HepG2 (cell line): ENCODE data around the gene DOC2A. TPM values are rescaled to one million over a fixed set of nuclear protein-coding genes. Genes with fewer than 3 reads are reported as not detected.

Experiments used
- ATAC-seq: fragments of 200-7000 bp; cut with Tn5 transposase; 3 replicates; pipeline ENCODE4 v1.9.1; 2020; ENCODE audit warnings: mild to moderate bottlenecking, moderate library complexity
- BruUV-seq: library from RNA; stranded (reverse); fragments of 400-500 nt; replicated peaks from 2 replicates; lab custom pipeline; 2021; lab: Mats Ljungman, UMichigan
- CTCF ChIA-PET: fragments of 300-600 bp; formaldehyde crosslinking; extraction: SDS; loops from one replicate; lab custom pipeline; 2021; ENCODE audit warnings: low total read pairs, inconsistent platforms, low intra/inter-chr PET ratio; lab: Yijun Ruan, JAX
- POLR2A ChIA-PET: fragments of 350-600 bp; sonication (Branson Sonifier 250); formaldehyde crosslinking; loops from one replicate; lab custom pipeline; 2020; ENCODE audit warnings: antibody characterized with exemption, inconsistent platforms; lab: Yijun Ruan, JAX
- DNase-seq: peaks from one replicate; pipeline ENCODE4 v3.0.0-alpha.2; 2015; ENCODE audit warnings: low spot score
- FAIRE-seq: peaks from 3 replicates; lab custom pipeline; 2011; peaks lifted over from hg19 to GRCh38; lab: Jason Lieb, UNC
- H2AFZ ChIP-seq: one replicate; pipeline ENCODE4 v1.6.1; 2011; ENCODE audit warnings: low read length, inconsistent platforms
- H3K27ac ChIP-seq: fragments of 300-600 bp; 3 replicates; pipeline ENCODE4 v1.8.0; 2011; ENCODE audit warnings: mixed run types, mild to moderate bottlenecking, mixed read lengths, low read length, inconsistent platforms; ENCODE audit not compliant: insufficient read depth; ENCODE audit errors: extremely low read length
- H3K27me3 ChIP-seq, 2 experiments: fragments of 200-600 bp in 1 of 2; 2 replicates in 1 of 2; 3 replicates in 1 of 2; pipeline versions ENCODE4 v1.6.0 to v1.8.0; 2011; ENCODE audit warnings: low read length in 2 of 2, mild to moderate bottlenecking in 2 of 2, moderate library complexity in 2 of 2, inconsistent platforms in 1 of 2; ENCODE audit not compliant: insufficient read depth in 2 of 2, control insufficient read depth in 1 of 2
- H3K36me3 ChIP-seq, 2 experiments: fragments of 200-600 bp in 1 of 2; replicated peaks in 1 of 2; 2 replicates in 1 of 2; 3 replicates in 1 of 2; pipeline versions ENCODE4 v1.5.1 to v1.8.0; 2011; ENCODE audit warnings: low read length in 2 of 2, inconsistent platforms in 1 of 2; ENCODE audit not compliant: insufficient read depth in 2 of 2, control insufficient read depth in 1 of 2
- H3K4me1 ChIP-seq: 2 replicates; pipeline ENCODE4 v1.5.1; 2012; ENCODE audit warnings: low read length, inconsistent platforms; ENCODE audit not compliant: insufficient read depth
- H3K4me2 ChIP-seq: 2 replicates; pipeline ENCODE4 v1.6.0; 2011; ENCODE audit warnings: low read depth, low read length, inconsistent platforms
- H3K4me3 ChIP-seq, 3 experiments: fragments of 200-600 bp in 1 of 3; sonication (generic), shearing (Covaris generic) in 1 of 3; replicated peaks in 1 of 3; 2 replicates each; pipeline ENCODE4 v1.5.1; 2011 to 2016; ENCODE audit warnings: low read length in 3 of 3, inconsistent platforms in 2 of 3, low read depth in 2 of 3, mild to moderate bottlenecking in 2 of 3, control low read depth in 1 of 3, mixed read lengths in 1 of 3; ENCODE audit not compliant: insufficient read depth in 1 of 3
- H3K79me2 ChIP-seq: one replicate; pipeline ENCODE4 v1.6.1; 2011; ENCODE audit warnings: low read length, inconsistent platforms; ENCODE audit not compliant: insufficient read depth
- H3K9ac ChIP-seq: 2 replicates; pipeline ENCODE4 v1.6.0; 2011; ENCODE audit warnings: mild to moderate bottlenecking, low read depth, low read length, inconsistent platforms; ENCODE audit not compliant: insufficient read depth
- H3K9me3 ChIP-seq: 2 replicates; pipeline ENCODE4 v1.5.1; 2012; ENCODE audit warnings: mild to moderate bottlenecking, low read length
- H4K20me1 ChIP-seq: 2 replicates; pipeline ENCODE4 v1.6.0; 2011; ENCODE audit warnings: inconsistent platforms, mild to moderate bottlenecking, low read length, moderate library complexity; ENCODE audit not compliant: insufficient read depth
- KDM6A ChIP-seq: IDR thresholded peaks from 2 replicates; pipeline ENCODE4 v1.6.1; 2016; ENCODE audit warnings: low read depth
- RFX1 ChIP-seq: fragments of 450-650 bp; IDR thresholded peaks from 2 replicates; pipeline ENCODE4 v1.6.1; 2017
- ZKSCAN8 ChIP-seq: IDR thresholded peaks from 2 replicates; pipeline ENCODE4 v1.6.1; 2016; ENCODE audit warnings: borderline replicate concordance, missing genetic modification reagents, missing compliant biosample characterization
- ZNF124 ChIP-seq: sonication (generic); formaldehyde crosslinking; IDR thresholded peaks from 2 replicates; pipeline ENCODE4 v1.4.0; 2020; ENCODE audit warnings: missing genetic modification reagents
- ZNF556 ChIP-seq: sonication (generic); formaldehyde crosslinking; IDR thresholded peaks from 2 replicates; pipeline ENCODE4 v1.4.0; 2020; ENCODE audit warnings: mild to moderate bottlenecking, missing genetic modification reagents, borderline replicate concordance
- ZSCAN9 ChIP-seq: IDR thresholded peaks from 2 replicates; pipeline ENCODE4 v1.6.1; 2016; ENCODE audit warnings: borderline replicate concordance
- WGBS: methylation state at CpG from one replicate; pipeline ENCODE4 v1.1.6; 2017; ENCODE audit warnings: low lambda C conversion rate; 5-methylcytosine and 5-hydroxymethylcytosine counted together
- in situ Hi-C: cut with HindIII; loops from 2 replicates; pipeline ENCODE4 v1.10.0; 2017; ENCODE audit warnings: low pct_unique_long_range_greater_than_20kb; ENCODE audit not compliant: extremely low pct_ligation_motif_present
- intact Hi-C: fragments of 100-400 bp; cut with micrococcal nuclease; formaldehyde crosslinking; loops from one replicate; pipeline ENCODE4 v1.10.0; 2022; ENCODE audit not compliant: unreplicated experiment
- polyA plus RNA-seq, 8 experiments: library from polyadenylated mRNA; depleted of rRNA in 3 of 8; stranded (reverse) in 7 of 8; unstranded in 1 of 8; fragments of >200 nt; fragmentation: Illumina TruSeq in 4 of 8; extraction: Trizol in 4 of 8; gene quantifications; 2 replicates each; pipeline versions ENCODE4 v1.2.1 to v1.2.3, GENCODE V29; 2011 to 2016; ENCODE audit warnings: low read depth in 4 of 8, missing spikeins in 1 of 8, mixed read lengths in 1 of 8; ENCODE audit not compliant: insufficient read depth in 1 of 8
- total RNA-seq, 5 experiments: library from RNA; depleted of rRNA; stranded (reverse); fragments of >200 nt; fragmentation: Illumina TruSeq; extraction: Trizol; gene quantifications; 2 replicates each; pipeline ENCODE4 v1.2.3, GENCODE V29; 2016; ENCODE audit warnings: low read depth in 1 of 5
- TF ChIP-seq, protein P1 (sequence below): IDR thresholded peaks from 2 replicates; pipeline ENCODE4 v1.6.1; 2016; ENCODE audit warnings: missing biosample characterization, missing genetic modification reagents, low read depth
- TF ChIP-seq, protein P2 (sequence below): sonication (generic); formaldehyde crosslinking; IDR thresholded peaks from 2 replicates; pipeline ENCODE4 v1.8.0; 2022; ENCODE audit warnings: mild to moderate bottlenecking, missing genetic modification reagents
- TF ChIP-seq, protein P3 (sequence below): sonication (generic); formaldehyde crosslinking; IDR thresholded peaks from 2 replicates; pipeline ENCODE4 v1.4.0; 2020; ENCODE audit warnings: missing genetic modification reagents, borderline replicate concordance
- TF ChIP-seq, protein P4 (sequence below): sonication (generic); formaldehyde crosslinking; IDR thresholded peaks from 2 replicates; pipeline ENCODE4; 2020; ENCODE audit warnings: missing genetic modification reagents, mild to moderate bottlenecking, borderline replicate concordance

The DOC2A gene
- total and polyA plus RNA-seq, 2 of the 13 experiments (the other 11 are each of a cell fraction or from before 2014, with no cell fraction given), result 0.15 to 0.55 TPM

DNA sequence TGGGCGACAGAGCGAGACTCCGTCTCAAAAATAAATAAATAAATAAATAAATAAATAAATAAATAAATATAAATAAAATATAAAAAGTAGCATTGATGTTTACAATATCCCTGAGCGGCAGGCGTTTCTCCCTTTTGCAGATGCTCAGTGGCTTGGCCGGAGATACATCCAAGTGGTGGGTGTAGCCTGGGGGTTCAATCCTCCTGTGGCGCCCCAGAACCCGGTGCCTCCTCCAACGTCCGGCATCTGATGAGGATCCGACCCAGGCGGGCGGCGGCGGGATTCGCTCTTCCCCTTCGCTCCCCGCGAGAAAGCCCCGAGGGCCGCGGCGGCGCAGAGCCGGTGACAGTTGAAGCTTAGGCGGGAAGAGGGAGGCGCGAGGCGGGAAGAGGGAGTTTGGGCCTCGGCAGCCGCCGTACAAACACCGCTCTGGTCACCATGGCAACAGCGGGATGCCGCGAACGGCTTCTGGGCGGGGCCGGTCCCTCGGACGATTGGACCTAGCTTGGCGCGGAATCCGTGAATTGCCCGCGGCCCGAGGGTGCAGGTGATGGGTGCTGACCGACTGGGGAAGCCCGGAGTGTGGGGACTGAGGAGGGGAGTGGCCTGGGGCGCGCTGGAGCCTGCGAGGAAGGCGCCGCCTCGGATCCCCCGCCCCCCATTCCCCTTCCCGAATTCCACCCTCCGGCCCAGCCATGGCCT, 42.0 kb upstream of the DOC2A start:
- Histone ChIP-seq H3K79me2 (no peaks in the 10 kb centered on the region), H3K36me3 (no peaks in the 10 kb centered on the region), H3K4me1 (peaks cover 26% of the 10 kb centered on the region), H3K9me3 (no peaks in the 10 kb centered on the region), H3K9ac (peak overlapping the region; percentile 51), H3K4me3 (peak overlapping the region; percentile 63 to 77 (median 75)), H3K27me3 (peaks cover 0 to 7% of the 10 kb centered on the region in 2 experiments; a peak in 2 of 5 replicates), H3K27ac (no peak overlapping the region), H2AFZ (no peak overlapping the region), H4K20me1 (no peaks in the 10 kb centered on the region), H3K4me2 (peak overlapping the region; percentile 96)
- peak; percentile 76 for ATAC-seq
- 19% methylated on average over 18 of the region's 58 CpGs for WGBS
- FAIRE-seq, result no peak
- peak; percentile 88 for DNase-seq
- ChIA-PET CTCF (interaction anchor here (1.2 kb wide), 1 partner anchor 21 kb away, joined by 5 read pairs; no protein-coding TSS in a partner anchor), POLR2A (interaction anchor here (1.0 to 5.6 kb wide), 5 partner anchors 12 to 237 kb away, joined by 3 to 66 read pairs (median 4); partner anchors contain the start of genes ALDOA, PAGR1, SEZ6L2 and TBX6)
- no TSS peak for BruUV-seq
- intact Hi-C loops (no loop called here), in situ Hi-C loops (no loop called here)
- TF ChIP-seq, protein P1, sequence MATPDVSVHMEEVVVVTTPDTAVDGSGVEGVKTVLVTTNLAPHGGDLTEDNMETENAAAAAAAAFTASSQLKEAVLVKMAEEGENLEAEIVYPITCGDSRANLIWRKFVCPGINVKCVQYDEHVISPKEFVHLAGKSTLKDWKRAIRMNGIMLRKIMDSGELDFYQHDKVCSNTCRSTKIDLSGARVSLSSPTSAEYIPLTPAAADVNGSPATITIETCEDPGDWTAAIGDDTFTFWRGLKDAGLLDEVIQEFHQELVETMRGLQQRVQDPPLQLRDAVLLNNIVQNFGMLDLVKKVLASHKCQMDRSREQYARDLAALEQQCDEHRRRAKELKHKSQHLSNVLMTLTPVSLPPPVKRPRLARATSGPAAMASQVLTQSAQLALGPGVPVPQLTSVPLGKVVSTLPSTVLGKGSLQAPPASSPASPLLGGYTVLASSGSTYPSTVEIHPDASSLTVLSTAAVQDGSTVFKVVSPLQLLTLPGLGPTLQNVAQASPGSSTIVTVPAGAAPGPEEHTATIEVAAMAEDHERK, result no peak
- TF ChIP-seq, protein P2, sequence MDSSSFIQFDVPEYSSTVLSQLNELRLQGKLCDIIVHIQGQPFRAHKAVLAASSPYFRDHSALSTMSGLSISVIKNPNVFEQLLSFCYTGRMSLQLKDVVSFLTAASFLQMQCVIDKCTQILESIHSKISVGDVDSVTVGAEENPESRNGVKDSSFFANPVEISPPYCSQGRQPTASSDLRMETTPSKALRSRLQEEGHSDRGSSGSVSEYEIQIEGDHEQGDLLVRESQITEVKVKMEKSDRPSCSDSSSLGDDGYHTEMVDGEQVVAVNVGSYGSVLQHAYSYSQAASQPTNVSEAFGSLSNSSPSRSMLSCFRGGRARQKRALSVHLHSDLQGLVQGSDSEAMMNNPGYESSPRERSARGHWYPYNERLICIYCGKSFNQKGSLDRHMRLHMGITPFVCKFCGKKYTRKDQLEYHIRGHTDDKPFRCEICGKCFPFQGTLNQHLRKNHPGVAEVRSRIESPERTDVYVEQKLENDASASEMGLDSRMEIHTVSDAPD (CRISPR knock-in tag), result peak; percentile 58; the same call in 1 of the 2 replicates
- peak; percentile 23; the same call in 1 of the 2 replicates for TF ChIP-seq KDM6A
- peak; percentile 82; the same call in 1 of the 2 replicates for TF ChIP-seq ZNF556 (CRISPR knock-in tag)
- TF ChIP-seq ZSCAN9 (CRISPR knock-in tag), result peak; percentile 96
- peak; percentile 98 for TF ChIP-seq ZNF124 (CRISPR knock-in tag)
- TF ChIP-seq, protein P3, sequence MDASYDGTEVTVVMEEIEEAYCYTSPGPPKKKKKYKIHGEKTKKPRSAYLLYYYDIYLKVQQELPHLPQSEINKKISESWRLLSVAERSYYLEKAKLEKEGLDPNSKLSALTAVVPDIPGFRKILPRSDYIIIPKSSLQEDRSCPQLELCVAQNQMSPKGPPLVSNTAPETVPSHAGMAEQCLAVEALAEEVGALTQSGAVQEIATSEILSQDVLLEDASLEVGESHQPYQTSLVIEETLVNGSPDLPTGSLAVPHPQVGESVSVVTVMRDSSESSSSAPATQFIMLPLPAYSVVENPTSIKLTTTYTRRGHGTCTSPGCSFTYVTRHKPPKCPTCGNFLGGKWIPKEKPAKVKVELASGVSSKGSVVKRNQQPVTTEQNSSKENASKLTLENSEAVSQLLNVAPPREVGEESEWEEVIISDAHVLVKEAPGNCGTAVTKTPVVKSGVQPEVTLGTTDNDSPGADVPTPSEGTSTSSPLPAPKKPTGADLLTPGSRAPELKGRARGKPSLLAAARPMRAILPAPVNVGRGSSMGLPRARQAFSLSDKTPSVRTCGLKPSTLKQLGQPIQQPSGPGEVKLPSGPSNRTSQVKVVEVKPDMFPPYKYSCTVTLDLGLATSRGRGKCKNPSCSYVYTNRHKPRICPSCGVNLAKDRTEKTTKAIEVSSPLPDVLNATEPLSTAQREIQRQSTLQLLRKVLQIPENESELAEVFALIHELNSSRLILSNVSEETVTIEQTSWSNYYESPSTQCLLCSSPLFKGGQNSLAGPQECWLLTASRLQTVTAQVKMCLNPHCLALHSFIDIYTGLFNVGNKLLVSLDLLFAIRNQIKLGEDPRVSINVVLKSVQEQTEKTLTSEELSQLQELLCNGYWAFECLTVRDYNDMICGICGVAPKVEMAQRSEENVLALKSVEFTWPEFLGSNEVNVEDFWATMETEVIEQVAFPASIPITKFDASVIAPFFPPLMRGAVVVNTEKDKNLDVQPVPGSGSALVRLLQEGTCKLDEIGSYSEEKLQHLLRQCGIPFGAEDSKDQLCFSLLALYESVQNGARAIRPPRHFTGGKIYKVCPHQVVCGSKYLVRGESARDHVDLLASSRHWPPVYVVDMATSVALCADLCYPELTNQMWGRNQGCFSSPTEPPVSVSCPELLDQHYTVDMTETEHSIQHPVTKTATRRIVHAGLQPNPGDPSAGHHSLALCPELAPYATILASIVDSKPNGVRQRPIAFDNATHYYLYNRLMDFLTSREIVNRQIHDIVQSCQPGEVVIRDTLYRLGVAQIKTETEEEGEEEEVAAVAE (CRISPR knock-in tag), result peak; percentile 84; the same call in 1 of the 2 replicates
- peak; percentile 70; the same call in 1 of the 2 replicates for TF ChIP-seq ZKSCAN8
- TF ChIP-seq RFX1, result peak; percentile 97
- TF ChIP-seq, protein P4, sequence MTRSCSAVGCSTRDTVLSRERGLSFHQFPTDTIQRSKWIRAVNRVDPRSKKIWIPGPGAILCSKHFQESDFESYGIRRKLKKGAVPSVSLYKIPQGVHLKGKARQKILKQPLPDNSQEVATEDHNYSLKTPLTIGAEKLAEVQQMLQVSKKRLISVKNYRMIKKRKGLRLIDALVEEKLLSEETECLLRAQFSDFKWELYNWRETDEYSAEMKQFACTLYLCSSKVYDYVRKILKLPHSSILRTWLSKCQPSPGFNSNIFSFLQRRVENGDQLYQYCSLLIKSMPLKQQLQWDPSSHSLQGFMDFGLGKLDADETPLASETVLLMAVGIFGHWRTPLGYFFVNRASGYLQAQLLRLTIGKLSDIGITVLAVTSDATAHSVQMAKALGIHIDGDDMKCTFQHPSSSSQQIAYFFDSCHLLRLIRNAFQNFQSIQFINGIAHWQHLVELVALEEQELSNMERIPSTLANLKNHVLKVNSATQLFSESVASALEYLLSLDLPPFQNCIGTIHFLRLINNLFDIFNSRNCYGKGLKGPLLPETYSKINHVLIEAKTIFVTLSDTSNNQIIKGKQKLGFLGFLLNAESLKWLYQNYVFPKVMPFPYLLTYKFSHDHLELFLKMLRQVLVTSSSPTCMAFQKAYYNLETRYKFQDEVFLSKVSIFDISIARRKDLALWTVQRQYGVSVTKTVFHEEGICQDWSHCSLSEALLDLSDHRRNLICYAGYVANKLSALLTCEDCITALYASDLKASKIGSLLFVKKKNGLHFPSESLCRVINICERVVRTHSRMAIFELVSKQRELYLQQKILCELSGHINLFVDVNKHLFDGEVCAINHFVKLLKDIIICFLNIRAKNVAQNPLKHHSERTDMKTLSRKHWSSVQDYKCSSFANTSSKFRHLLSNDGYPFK, result peak; percentile 92
